Measurements from ENCODE around the gene C16orf95. TPM values are rescaled to one million over a fixed set of nuclear protein-coding genes. Genes with fewer than 3 reads are reported as not detected.

C16orf95 gene
- 5.2 and 7.8 TPM in 2 replicates for polyA plus RNA-seq (2011; rRNA removed)
- 3.6 and 3.9 TPM in 2 replicates for polyA minus RNA-seq (2011; rRNA and poly(A)+ RNA removed)

- DNase-seq (ENCODE audit: low read depth): peak; percentile 49
- ChIA-PET POLR2A (no interaction called here), CTCF (interaction anchor here (0.7 to 1.1 kb wide), 9 partner anchors 9 to 754 kb away, joined by 3 to 6 read pairs (median 4); no protein-coding TSS in a partner anchor)
- peak within 1 kb of the TSS; percentile 95 for H3K4me3 ChIP-seq (ENCODE audit: low read depth, low read length)
- no peaks in the 10 kb centered on the region for H3K27me3 ChIP-seq (ENCODE audit: control insufficient read depth, insufficient read depth, low read length)
- H3K36me3 ChIP-seq (ENCODE audit: control insufficient read depth, insufficient read depth, low read length): no peaks in the 10 kb centered on the region; the same call in 1 of the 2 replicates
- peak; percentile 75 for TF ChIP-seq CTCF (IDR thresholded peaks at IDR 0.05; ENCODE audit: insufficient read depth, low read depth, low read length)
Measured at GRCh38 chr16:87316923-87317749, at the start of gene C16orf95. Gene C16orf95, minus strand, starts transcription at chr16:87317392. Its CDS starts 150 bp downstream, at chr16:87317242.

GRCh38 chr16:87366930-87367329 lies 49.7 kb upstream of the C16orf95 start:
- TF ChIP-seq CTCF (IDR thresholded peaks at IDR 0.05; ENCODE audit: insufficient read depth, low read depth, low read length): no peak
- Histone ChIP-seq H3K4me3 (ENCODE audit: low read depth, low read length) (no peak overlapping the region), H3K27me3 (ENCODE audit: control insufficient read depth, insufficient read depth, low read length) (no peaks in the 10 kb centered on the region), H3K36me3 (ENCODE audit: control insufficient read depth, insufficient read depth, low read length) (peaks cover 4% of the 10 kb centered on the region; the same call in 1 of the 2 replicates)
- ChIA-PET CTCF (interaction anchor here (1.0 kb wide), 1 partner anchor 10 kb away, joined by 3 read pairs; no protein-coding TSS in a partner anchor), POLR2A (no interaction called here)
- no peak for DNase-seq (ENCODE audit: low read depth)

- no peak for DNase-seq (ENCODE audit: low read depth)
- Histone ChIP-seq H3K27me3 (ENCODE audit: control insufficient read depth, insufficient read depth, low read length) (no peaks in the 10 kb centered on the region), H3K4me3 (ENCODE audit: low read depth, low read length) (no peak overlapping the region), H3K36me3 (ENCODE audit: control insufficient read depth, insufficient read depth, low read length) (peaks cover 8% of the 10 kb centered on the region)
- TF ChIP-seq CTCF (IDR thresholded peaks at IDR 0.05; ENCODE audit: insufficient read depth, low read depth, low read length): no peak
- POLR2A ChIA-PET: no interaction called here
- CTCF ChIA-PET: no interaction called here
Measured at GRCh38 chr16:87366288-87366687, 49.1 kb upstream of the C16orf95 start.

GRCh38 chr16:87365021-87365713 lies 48.0 kb upstream of the C16orf95 start:
- no peak for DNase-seq (ENCODE audit: low read depth)
- no peak for TF ChIP-seq CTCF (IDR thresholded peaks at IDR 0.05; ENCODE audit: insufficient read depth, low read depth, low read length)
- Histone ChIP-seq H3K36me3 (ENCODE audit: control insufficient read depth, insufficient read depth, low read length) (peaks cover 11% of the 10 kb centered on the region), H3K27me3 (ENCODE audit: control insufficient read depth, insufficient read depth, low read length) (no peaks in the 10 kb centered on the region), H3K4me3 (ENCODE audit: low read depth, low read length) (no peak overlapping the region)
- ChIA-PET CTCF (interaction anchor here (1.0 to 1.6 kb wide), 2 partner anchors 9 to 23 kb away, joined by 3 read pairs; no protein-coding TSS in a partner anchor), POLR2A (no interaction called here)
